Esophagus muscularis mucosa (tissue), 4 donors: ENCODE data around the gene MSL1. TPM values are rescaled to one million over a fixed set of nuclear protein-coding genes. Genes with fewer than 3 reads are reported as not detected.

Experiments used
- DNase-seq: peaks from one replicate; pipeline ENCODE4 v3.0.0-alpha.2; 2017; ENCODE audit errors: extremely low spot score
- H3K27ac ChIP-seq, 4 donors: fragments of 200-600 bp; sonication (generic); replicated peaks in 1 of 4; 1 replicate in 3 of 4; 2 replicates in 1 of 4; pipeline ENCODE4 v1.5.1; 2016 to 2019; ENCODE audit warnings: mild to moderate bottlenecking in 1 of 4
- H3K27me3 ChIP-seq, 4 donors: fragments of 200-600 bp; sonication (generic); one replicate each; pipeline versions ENCODE4 v1.5.1 to v1.6.0; 2016 to 2019
- H3K36me3 ChIP-seq, 4 donors: fragments of 200-600 bp; sonication (generic); one replicate each; pipeline ENCODE4 v1.5.1; 2016 to 2019
- H3K4me1 ChIP-seq, 4 donors: fragments of 200-600 bp; sonication (generic); one replicate each; pipeline ENCODE4 v1.5.1; 2016 to 2019
- H3K4me3 ChIP-seq, 4 donors: fragments of 200-600 bp; sonication (generic); 1 replicate in 2 of 4; 2 replicates in 2 of 4; pipeline ENCODE4 v1.5.1; 2016 to 2019; ENCODE audit warnings: mild to moderate bottlenecking in 4 of 4, moderate library complexity in 1 of 4
- H3K9me3 ChIP-seq, 4 donors: fragments of 200-600 bp; sonication (generic); 1 replicate in 3 of 4; 2 replicates in 1 of 4; pipeline ENCODE4 v1.5.1; 2016 to 2019
- CTCF ChIP-seq, 3 experiments: fragments of 200-600 bp in 2 of 3; fragments of 450-650 bp in 1 of 3; sonication (generic) in 2 of 3; IDR thresholded peaks; one replicate each; pipeline ENCODE4 v1.5.1; 2017 to 2019; ENCODE audit warnings: antibody characterized with exemption in 3 of 3, mild to moderate bottlenecking in 2 of 3, moderate library complexity in 1 of 3
- EP300 ChIP-seq: sonication (generic); formaldehyde crosslinking; IDR thresholded peaks from one replicate; pipeline ENCODE4 v1.6.1; 2017; ENCODE audit warnings: antibody characterized with exemption
- POLR2A ChIP-seq: fragments of 450-650 bp; IDR thresholded peaks from one replicate; pipeline ENCODE4 v1.6.1; 2017; ENCODE audit warnings: antibody characterized with exemption, moderate library complexity, mild to moderate bottlenecking, low read depth
- POLR2AphosphoS5 ChIP-seq, 2 donors: sonication (generic); formaldehyde crosslinking; IDR thresholded peaks; one replicate each; pipeline ENCODE4 v1.6.1; 2017; ENCODE audit warnings: antibody characterized with exemption in 2 of 2
- WGBS: methylation state at CpG from one replicate; pipeline ENCODE4 v1.1.5; 2018; 5-methylcytosine and 5-hydroxymethylcytosine counted together
- intact Hi-C: fragments of 100-400 bp; cut with DNase I; formaldehyde crosslinking; loops from one replicate; pipeline ENCODE4 v1.15.1; 2023
- total RNA-seq, 4 donors: library from RNA; depleted of rRNA; stranded (reverse); fragments of >200 nt; gene quantifications; one replicate each; pipeline versions ENCODE4 v1.1.0 to v1.2.1, GENCODE V29; 2016

Gene MSL1
- total RNA-seq, 4 donors from 2014 or later = 64.1 to 86.8 (median 72.2) TPM

GRCh38 chr17:40108970-40109824, 12.6 kb upstream of the MSL1 start:
- TF ChIP-seq POLR2AphosphoS5 (IDR thresholded peaks at IDR 0.05) = no peak
- TF ChIP-seq EP300 = no peak
- TF ChIP-seq CTCF (IDR thresholded peaks at IDR 0.05) = peak in 1 of 3 experiments; percentile 7
- no peak for TF ChIP-seq POLR2A
- no peaks in the 10 kb centered on the region for H3K36me3 ChIP-seq
- peak overlapping the region; percentile 88 to 99 (median 94) for H3K27ac ChIP-seq
- DNase-seq = no peak
- intact Hi-C loops = loop anchor here (5.0 kb wide), 1 partner anchor 42 kb away; no protein-coding TSS in a partner anchor
- WGBS = 87% methylated on average over 9 of the region's 9 CpGs
- H3K4me3 ChIP-seq = no peak overlapping the region
- no peaks in the 10 kb centered on the region for H3K27me3 ChIP-seq
- no peaks in the 10 kb centered on the region for H3K9me3 ChIP-seq
- peaks cover 94 to 100% (median 99%) of the 10 kb centered on the region in 4 donors for H3K4me1 ChIP-seq

- peak overlapping the region in 3 of 4 donors; percentile 8 to 36 (median 29) for H3K4me3 ChIP-seq
- WGBS = 72% methylated on average over 3 of the region's 3 CpGs
- H3K9me3 ChIP-seq = no peaks in the 10 kb centered on the region
- intact Hi-C loops = no loop called here
- DNase-seq = no peak
- H3K27me3 ChIP-seq = no peaks in the 10 kb centered on the region
- peak overlapping the region; percentile 88 to 99 (median 94) for H3K27ac ChIP-seq
- TF ChIP-seq POLR2AphosphoS5 (IDR thresholded peaks at IDR 0.05) = peak in 1 of 2 donors; percentile 5
- no peak for TF ChIP-seq CTCF (IDR thresholded peaks at IDR 0.05)
- H3K4me1 ChIP-seq = peaks cover 86 to 98% (median 96%) of the 10 kb centered on the region in 4 donors
- H3K36me3 ChIP-seq = no peaks in the 10 kb centered on the region
Measured at GRCh38 chr17:40110026-40110845, 11.5 kb upstream of the MSL1 start.

GRCh38 chr17:40111221-40112128, 10.3 kb upstream of the MSL1 start:
- no peaks in the 10 kb centered on the region for H3K36me3 ChIP-seq
- no peaks in the 10 kb centered on the region for H3K9me3 ChIP-seq
- peak; percentile 98 for DNase-seq
- peak; percentile 87 to 89 for TF ChIP-seq POLR2AphosphoS5 (IDR thresholded peaks at IDR 0.05)
- TF ChIP-seq POLR2A = peak; percentile 0
- TF ChIP-seq EP300 = no peak
- TF ChIP-seq CTCF (IDR thresholded peaks at IDR 0.05) = peak; percentile 93 to 94 (median 93)
- intact Hi-C loops = loop anchor here (2.0 kb wide), 2 partner anchors 29 to 57 kb away; partner anchors contain the start of gene CASC3
- H3K27ac ChIP-seq = peak overlapping the region; percentile 88 to 99 (median 94)
- under 1% methylated on average over 11 of the region's 12 CpGs for WGBS
- H3K27me3 ChIP-seq = no peaks in the 10 kb centered on the region
- peaks cover 73 to 85% (median 83%) of the 10 kb centered on the region in 4 donors for H3K4me1 ChIP-seq
- peak overlapping the region; percentile 6 to 51 (median 32) for H3K4me3 ChIP-seq

- H3K27me3 ChIP-seq = no peaks in the 10 kb centered on the region
- TF ChIP-seq EP300 (no peak), CTCF (IDR thresholded peaks at IDR 0.05) (no peak), POLR2A (no peak), POLR2AphosphoS5 (IDR thresholded peaks at IDR 0.05) (no peak)
- H3K4me1 ChIP-seq = peaks cover 65 to 77% (median 76%) of the 10 kb centered on the region in 4 donors
- 7% methylated on average over 2 of the region's 2 CpGs for WGBS
- no peaks in the 10 kb centered on the region for H3K36me3 ChIP-seq
- H3K27ac ChIP-seq = peak overlapping the region; percentile 88 to 99 (median 94)
- DNase-seq = no peak
- H3K9me3 ChIP-seq = no peaks in the 10 kb centered on the region
- intact Hi-C loops = loop anchor here (2.0 kb wide), 2 partner anchors 29 to 57 kb away; partner anchors contain the start of gene CASC3
- H3K4me3 ChIP-seq = peak overlapping the region; percentile 6 to 52 (median 34)
Measured at GRCh38 chr17:40112191-40112711, 9.5 kb upstream of the MSL1 start.
